HS-5 (cell line): ENCODE results near the gene CCL22.

Source experiments
- DNase-seq: peaks from one replicate; pipeline ENCODE4 v3.0.0-alpha.2; 2012; ENCODE audit warnings: low read depth

The CCL22 gene

GRCh38 chr16:57376313-57376818 is 17.8 kb downstream of the CCL22 start:
- DNase-seq = no peak

GRCh38 chr16:57377080-57377841 is 18.7 kb downstream of the CCL22 start:
- DNase-seq = no peak

GRCh38 chr16:57379579-57379978 is 21.0 kb downstream of the CCL22 start:
- DNase-seq = no peak

DNA sequence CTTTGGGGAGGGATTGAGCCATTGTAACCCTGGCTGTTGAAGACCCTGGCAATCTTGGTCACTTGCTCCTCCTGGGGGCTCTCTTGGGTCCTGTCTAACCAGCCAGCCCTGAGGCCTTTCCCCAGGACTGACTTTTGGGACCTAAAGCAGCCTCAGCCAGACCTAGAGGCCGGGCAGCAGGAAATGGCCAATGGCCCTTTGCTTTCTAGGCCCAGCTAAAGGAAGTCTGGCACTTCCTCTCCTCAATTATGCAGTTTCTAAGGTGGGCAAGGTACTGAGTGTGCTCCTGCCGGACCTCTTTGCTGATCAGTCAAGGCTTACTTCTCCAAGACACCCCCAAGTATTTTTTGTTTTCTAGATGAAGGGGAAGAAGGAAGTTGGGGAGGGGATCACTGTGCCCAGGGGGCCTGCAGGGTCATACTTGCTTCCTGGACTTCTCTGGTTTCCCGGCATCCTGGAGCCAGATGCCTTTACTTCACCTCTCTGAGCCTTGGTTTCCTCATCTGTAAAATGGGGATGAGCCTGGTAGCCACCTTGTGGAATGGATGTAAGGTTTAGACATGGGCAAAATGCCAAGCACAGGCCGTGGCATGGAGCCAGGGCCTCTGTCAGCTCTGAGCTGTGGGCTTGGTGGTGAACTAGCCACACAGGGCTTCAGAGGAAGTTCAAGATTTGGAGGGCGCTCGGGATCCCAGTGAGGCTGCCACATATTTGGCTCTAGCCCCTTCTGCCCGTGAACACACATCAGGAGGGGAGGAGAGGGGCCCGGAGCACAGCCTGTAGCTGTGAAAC is 22.3 kb downstream of the CCL22 start:
- no peak for DNase-seq

- DNase-seq = no peak
These were observed 23.4 kb downstream of the CCL22 start for GRCh38 chr16:57381791-57382534.

DNA sequence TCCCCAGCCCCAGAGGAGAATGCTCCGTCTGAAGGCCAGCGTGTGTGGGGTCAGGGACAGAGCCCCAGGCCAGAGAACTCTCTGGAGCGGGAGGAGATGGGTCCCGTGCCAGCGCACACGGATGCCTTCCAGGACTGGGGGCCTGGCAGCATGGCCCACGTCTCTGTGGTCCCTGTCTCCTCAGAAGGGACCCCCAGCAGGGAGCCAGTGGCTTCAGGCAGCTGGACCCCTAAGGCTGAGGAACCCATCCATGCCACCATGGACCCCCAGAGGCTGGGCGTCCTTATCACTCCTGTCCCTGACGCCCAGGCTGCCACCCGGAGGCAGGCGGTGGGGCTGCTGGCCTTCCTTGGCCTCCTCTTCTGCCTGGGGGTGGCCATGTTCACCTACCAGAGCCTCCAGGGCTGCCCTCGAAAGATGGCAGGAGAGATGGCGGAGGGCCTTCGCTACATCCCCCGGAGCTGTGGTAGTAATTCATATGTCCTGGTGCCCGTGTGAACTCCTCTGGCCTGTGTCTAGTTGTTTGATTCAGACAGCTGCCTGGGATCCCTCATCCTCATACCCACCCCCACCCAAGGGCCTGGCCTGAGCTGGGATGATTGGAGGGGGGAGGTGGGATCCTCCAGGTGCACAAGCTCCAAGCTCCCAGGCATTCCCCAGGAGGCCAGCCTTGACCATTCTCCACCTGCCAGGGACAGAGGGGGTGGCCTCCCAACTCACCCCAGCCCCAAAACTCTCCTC is 24.1 kb downstream of the CCL22 start:
- DNase-seq = no peak

DNA sequence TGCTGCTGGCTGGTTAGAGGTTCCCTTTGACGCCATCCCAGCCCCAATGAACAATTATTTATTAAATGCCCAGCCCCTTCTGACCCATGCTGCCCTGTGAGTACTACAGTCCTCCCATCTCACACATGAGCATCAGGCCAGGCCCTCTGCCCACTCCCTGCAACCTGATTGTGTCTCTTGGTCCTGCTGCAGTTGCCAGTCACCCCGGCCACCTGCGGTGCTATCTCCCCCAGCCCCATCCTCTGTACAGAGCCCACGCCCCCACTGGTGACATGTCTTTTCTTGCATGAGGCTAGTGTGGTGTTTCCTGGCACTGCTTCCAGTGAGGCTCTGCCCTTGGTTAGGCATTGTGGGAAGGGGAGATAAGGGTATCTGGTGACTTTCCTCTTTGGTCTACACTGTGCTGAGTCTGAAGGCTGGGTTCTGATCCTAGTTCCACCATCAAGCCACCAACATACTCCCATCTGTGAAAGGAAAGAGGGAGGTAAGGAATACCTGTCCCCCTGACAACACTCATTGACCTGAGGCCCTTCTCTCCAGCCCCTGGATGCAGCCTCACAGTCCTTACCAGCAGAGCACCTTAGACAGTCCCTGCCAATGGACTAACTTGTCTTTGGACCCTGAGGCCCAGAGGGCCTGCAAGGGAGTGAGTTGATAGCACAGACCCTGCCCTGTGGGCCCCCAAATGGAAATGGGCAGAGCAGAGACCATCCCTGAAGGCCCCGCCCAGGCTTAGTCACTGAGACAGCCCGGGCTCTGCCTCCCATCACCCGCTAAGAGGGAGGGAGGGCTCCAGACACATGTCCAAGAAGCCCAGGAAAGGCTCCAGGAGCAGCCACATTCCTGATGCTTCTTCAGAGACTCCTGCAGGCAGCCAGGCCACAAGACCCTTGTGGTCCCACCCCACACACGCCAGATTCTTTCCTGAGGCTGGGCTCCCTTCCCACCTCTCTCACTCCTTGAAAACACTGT is 25.0 kb downstream of the CCL22 start:
- no peak for DNase-seq

DNA sequence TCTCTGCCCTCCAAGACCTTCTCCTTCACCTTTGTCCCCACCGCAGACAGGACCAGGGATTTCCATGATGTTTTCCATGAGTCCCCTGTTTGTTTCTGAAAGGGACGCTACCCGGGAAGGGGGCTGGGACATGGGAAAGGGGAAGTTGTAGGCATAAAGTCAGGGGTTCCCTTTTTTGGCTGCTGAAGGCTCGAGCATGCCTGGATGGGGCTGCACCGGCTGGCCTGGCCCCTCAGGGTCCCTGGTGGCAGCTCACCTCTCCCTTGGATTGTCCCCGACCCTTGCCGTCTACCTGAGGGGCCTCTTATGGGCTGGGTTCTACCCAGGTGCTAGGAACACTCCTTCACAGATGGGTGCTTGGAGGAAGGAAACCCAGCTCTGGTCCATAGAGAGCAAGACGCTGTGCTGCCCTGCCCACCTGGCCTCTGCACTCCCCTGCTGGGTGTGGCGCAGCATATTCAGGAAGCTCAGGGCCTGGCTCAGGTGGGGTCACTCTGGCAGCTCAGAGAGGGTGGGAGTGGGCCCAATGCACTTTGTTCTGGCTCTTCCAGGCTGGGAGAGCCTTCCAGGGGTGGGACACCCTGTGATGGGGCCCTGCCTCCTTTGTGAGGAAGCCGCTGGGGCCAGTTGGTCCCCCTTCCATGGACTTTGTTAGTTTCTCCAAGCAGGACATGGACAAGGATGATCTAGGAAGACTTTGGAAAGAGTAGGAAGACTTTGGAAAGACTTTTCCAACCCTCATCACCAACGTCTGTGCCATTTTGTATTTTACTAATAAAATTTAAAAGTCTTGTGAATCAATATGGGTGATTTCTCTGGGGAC is 25.9 kb downstream of the CCL22 start:
- no peak for DNase-seq

DNA sequence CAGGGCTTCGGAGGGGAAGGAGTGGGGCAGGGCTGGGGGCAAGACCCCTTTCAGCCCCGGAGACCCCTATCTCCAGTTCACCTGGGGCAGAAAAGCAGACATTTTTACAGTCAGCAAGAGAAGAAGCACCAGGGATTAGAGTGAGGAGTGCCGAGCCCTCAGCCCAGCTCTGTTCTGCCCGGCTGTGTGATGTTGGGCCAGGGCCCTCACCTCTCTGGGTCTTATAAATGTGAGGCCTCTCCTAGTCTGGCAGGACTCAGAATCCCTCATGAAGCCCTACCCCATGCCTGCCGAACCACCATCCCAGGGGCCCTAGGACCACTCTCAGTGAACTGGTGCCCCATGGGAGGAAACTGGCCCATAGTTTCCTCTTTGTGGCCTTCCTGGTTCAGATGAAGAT is 26.5 kb downstream of the CCL22 start:
- no peak for DNase-seq

DNA sequence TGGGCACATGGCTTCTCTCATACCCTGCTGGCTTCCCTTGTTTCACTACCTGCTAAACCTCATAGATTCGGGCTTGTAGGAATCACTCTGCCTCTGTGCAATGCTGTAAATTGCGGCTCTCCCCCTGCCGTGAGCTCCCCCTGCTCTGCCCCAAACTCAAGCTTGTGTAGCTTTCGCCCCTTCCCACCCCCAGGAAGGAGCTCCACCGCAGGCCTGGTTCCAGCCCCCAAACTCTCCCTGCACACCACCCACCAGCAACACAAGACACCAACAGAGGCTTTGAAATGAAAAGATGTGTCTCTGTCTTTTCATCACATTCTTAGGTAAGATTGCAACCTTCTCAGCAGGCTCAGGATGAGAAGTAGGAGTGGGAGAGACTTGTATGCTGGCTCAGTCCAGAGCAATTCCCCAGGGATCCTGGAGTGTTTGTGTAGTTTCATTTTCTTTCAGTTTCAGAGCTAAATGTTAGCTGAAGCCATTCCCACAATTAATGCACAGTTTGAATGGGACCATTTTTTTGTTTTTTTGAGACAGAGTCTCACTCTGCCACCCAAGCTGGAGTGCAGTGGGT is 27.9 kb downstream of the CCL22 start:
- DNase-seq = no peak

- DNase-seq = no peak
These were observed 29.2 kb downstream of the CCL22 start for GRCh38 chr16:57387598-57388354.

GRCh38 chr16:57388359-57389086 is 29.9 kb downstream of the CCL22 start:
- DNase-seq = no peak

DNA sequence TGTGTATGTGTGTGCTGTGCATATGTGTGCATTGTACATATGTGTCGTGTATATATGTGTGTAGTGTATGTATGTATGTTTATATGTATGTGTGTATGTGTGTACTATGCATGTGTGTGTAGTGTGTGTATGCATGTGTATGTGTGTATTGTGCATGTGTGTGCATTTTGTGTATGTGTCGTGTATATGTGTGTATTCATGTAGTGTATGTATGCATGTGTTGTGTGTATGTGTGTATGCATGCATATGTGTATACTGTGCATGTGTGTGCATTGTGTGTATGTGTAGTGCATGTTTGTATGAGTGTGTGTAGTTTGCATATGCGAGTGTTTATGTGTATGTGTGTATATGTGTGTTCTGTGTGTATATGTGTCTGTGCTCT is 30.5 kb downstream of the CCL22 start:
- no peak for DNase-seq

- DNase-seq = no peak
These were observed 32.2 kb downstream of the CCL22 start for GRCh38 chr16:57390636-57391295.

DNA sequence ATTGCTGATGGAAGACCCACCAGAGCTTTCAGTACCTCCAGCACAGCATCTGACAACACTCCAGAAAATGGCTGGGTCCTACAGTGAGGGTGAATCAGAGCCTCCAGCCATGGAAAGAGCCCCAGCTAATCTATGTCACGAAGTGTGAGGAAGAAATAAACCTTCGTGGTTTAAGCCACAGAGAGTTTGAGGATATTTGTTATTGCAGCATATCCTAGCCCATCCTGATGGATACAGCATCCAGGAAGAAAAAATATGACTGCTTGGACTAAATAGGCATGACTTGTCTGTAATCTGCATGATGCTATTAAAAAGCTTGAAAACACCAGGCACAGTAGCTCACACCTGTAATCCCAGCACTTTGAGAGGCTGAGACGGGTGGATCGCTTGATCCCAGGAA is 32.7 kb downstream of the CCL22 start:
- no peak for DNase-seq

DNA sequence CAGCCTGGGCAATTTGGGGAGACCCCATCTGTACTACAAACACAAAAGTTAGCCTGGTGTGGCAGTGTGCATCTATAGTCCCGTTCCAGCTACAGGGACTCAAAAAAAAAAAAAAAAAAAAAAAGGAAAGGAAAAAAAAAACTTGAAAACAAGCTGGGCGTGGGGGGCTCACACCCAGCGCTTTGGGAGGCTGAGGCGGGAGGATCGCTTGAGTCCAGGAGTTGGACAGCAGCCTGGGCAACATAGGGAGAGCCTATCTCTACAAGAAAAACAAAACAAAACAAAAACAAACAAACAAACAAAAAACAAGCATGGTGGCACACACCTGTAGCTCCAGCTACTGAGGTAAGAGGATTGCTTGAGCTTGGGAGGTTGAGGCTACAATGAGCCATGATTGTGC is 33.1 kb downstream of the CCL22 start:
- DNase-seq = no peak

- no peak for DNase-seq
These were observed 34.1 kb downstream of the CCL22 start for GRCh38 chr16:57392694-57393093.
